Measurements from ENCODE around the gene HOXA6. TPM values are rescaled to one million over a fixed set of nuclear protein-coding genes. Genes with fewer than 3 reads are reported as not detected.
A peak's percentile ranks its signal among the peaks of the same experiment; 100 is the strongest.

Gene HOXA6
- total and polyA plus RNA-seq, 2 donors from 2014 or later, result 1.1 to 22.0 TPM

DNA sequence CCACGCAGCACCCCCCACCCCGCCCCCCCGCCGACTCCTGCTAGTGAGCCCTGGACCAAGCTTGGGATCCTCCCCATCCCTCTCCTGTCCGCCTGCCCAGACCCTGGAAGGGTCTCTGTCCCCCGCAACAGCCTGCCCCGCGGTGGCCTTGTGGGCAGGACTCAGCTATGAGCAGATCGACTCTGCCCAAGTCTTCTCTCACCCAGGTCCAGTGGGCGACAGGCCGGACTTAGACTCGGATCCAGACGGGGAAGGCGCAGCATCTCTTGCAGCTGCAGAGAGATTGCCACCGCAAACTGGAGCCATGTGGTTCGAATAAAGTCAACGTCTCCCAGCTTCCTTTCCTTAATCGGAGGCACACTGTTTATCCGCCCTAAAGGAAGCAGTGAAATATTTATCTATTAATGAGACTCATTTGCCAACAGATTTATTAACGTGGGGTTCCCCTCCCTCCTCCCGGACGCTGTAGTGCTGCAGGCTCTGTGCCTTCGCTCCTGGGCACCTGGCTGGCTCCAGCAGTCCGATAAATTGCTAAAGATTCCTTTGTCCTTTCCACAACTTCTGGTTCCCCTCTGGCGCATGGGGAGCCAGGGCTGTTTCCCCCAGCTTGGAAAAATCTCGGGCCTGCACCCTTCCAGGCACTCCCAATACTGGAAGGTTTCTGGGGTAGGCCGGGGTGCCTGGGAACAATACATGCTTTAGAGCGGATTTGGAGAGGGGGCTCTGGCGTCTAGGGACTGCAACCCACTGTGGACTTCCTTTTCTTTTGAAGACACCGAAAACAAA is 9.5 kb upstream of the HOXA6 start:
- Histone ChIP-seq H3K27me3 (ENCODE audit: control insufficient read depth, insufficient read depth, low read length) (no peaks in the 10 kb centered on the region), H3K4me3 (ENCODE audit: low read length in 3 of 3) (peak overlapping the region; percentile 47 to 83 (median 64)), H3K4me1 (ENCODE audit: control insufficient read depth in 2 of 3, insufficient read depth in 2 of 3, low read depth in 1 of 3, low read length in 3 of 3) (peaks cover 0 to 19% (median 9%) of the 10 kb centered on the region in 3 donors), H3K27ac (ENCODE audit: low read depth in 2 of 2, low read length in 2 of 2) (peak overlapping the region; percentile 96 to 98), H3K9ac (ENCODE audit: low read length in 3 of 3) (peak overlapping the region; percentile 39 to 77 (median 64)), H3K9me3 (ENCODE audit: control insufficient read depth in 2 of 3, insufficient read depth in 1 of 3, low read length in 3 of 3) (no peaks in the 10 kb centered on the region), H3K36me3 (ENCODE audit: control insufficient read depth in 2 of 3, insufficient read depth in 3 of 3, low read length in 3 of 3) (no peaks in the 10 kb centered on the region)
- FAIRE-seq (no peak), DNase-seq (peak in 2 of 5 donors; percentile 71 to 77)
- intact Hi-C loops (cut with DNase I), result loop anchor here (10.0 kb wide), 1 partner anchor 782 kb away; no protein-coding TSS in a partner anchor
- TF ChIP-seq, protein P1, sequence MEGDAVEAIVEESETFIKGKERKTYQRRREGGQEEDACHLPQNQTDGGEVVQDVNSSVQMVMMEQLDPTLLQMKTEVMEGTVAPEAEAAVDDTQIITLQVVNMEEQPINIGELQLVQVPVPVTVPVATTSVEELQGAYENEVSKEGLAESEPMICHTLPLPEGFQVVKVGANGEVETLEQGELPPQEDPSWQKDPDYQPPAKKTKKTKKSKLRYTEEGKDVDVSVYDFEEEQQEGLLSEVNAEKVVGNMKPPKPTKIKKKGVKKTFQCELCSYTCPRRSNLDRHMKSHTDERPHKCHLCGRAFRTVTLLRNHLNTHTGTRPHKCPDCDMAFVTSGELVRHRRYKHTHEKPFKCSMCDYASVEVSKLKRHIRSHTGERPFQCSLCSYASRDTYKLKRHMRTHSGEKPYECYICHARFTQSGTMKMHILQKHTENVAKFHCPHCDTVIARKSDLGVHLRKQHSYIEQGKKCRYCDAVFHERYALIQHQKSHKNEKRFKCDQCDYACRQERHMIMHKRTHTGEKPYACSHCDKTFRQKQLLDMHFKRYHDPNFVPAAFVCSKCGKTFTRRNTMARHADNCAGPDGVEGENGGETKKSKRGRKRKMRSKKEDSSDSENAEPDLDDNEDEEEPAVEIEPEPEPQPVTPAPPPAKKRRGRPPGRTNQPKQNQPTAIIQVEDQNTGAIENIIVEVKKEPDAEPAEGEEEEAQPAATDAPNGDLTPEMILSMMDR (IDR thresholded peaks at IDR 0.05; ENCODE audit: borderline replicate concordance, extremely low read depth, insufficient read depth), result no peak

DNA sequence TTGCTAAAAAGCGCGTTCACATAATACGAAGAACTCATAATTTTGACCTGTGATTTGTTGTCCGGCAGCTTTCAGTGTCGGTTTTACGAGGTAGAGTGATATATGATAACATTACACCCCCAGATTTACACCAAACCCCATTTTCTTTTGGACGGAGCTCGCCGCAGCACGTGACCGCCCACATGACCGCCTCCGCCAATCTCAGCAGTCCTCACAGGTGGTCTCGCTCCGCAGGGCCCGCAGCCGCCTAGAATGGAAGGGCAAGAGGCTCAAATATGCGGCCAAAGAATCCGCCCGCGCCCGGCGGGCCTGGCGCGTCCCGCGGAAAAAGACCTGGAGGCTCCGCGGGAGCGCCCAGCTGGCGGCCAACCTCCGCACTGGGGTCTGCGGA is 8.9 kb upstream of the HOXA6 start, which contains the start of gene HOXA7:
Gene HOXA7, minus strand, starts transcription at position 168 of the 391 bp plus-strand sequence. Its CDS starts 130 bp downstream, at position 38.
- no peaks in the 10 kb centered on the region for H3K27me3 ChIP-seq (ENCODE audit: control insufficient read depth, insufficient read depth, low read length)
- peaks cover 0 to 19% (median 9%) of the 10 kb centered on the region in 3 donors for H3K4me1 ChIP-seq (ENCODE audit: control insufficient read depth in 2 of 3, insufficient read depth in 2 of 3, low read depth in 1 of 3, low read length in 3 of 3)
- no peaks in the 10 kb centered on the region for H3K36me3 ChIP-seq (ENCODE audit: control insufficient read depth in 2 of 3, insufficient read depth in 3 of 3, low read length in 3 of 3)
- DNase-seq (peak; percentile 96 to 98 (median 96)), FAIRE-seq (no peak)
- H3K9me3 ChIP-seq (ENCODE audit: control insufficient read depth in 2 of 3, insufficient read depth in 1 of 3, low read length in 3 of 3), result no peaks in the 10 kb centered on the region
- intact Hi-C loops (cut with DNase I), result loop anchor here (10.0 kb wide), 1 partner anchor 782 kb away; no protein-coding TSS in a partner anchor
- H3K27ac ChIP-seq (ENCODE audit: low read depth in 2 of 2, low read length in 2 of 2), result peak within 1 kb of the TSS; percentile 96 to 98
- H3K9ac ChIP-seq (ENCODE audit: low read length in 3 of 3), result peak within 1 kb of the TSS; percentile 69 to 85 (median 75)
- TF ChIP-seq, protein P1 (IDR thresholded peaks at IDR 0.05; ENCODE audit: borderline replicate concordance, extremely low read depth, insufficient read depth), result no peak
- H3K4me3 ChIP-seq (ENCODE audit: low read length in 3 of 3), result peak within 1 kb of the TSS; percentile 78 to 83 (median 82)

DNA sequence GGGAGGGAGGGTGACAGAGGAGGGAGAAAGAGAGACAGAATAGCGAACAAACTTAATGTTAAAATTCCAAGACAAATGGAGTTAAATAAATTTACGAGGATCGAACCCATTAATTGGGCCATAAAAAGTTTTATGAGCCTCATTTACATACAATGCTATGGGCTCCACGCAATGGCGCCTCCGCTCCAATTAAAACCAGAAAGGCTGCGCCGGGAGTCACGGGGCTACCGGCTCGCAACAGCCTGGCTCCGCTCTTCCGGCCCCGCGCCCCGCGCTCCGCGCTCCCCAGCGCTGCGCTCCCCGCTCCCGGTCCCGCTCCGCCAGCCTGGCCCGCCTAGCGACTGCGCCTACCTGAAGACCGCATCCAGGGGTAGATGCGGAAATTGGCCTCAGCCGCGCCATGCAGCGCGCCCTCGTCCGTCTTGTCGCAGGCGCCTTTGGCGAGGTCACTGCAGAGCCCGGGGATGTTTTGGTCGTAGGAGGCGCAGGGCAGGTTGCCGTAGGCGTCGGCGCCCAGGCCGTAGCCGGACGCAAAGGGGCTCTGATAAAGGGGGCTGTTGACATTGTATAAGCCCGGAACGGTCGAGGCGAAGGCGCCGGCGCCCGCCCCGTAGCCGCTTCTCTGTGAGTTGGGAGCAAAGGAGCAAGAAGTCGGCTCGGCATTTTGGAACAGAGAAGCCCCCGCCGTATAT is 8.4 kb upstream of the HOXA6 start:
- H3K27me3 ChIP-seq (ENCODE audit: control insufficient read depth, insufficient read depth, low read length), result no peaks in the 10 kb centered on the region
- intact Hi-C loops (cut with DNase I), result loop anchor here (10.0 kb wide), 1 partner anchor 781 kb away; no protein-coding TSS in a partner anchor
- DNase-seq (peak in 2 of 5 donors; percentile 69 to 82), FAIRE-seq (no peak)
- peak overlapping the region; percentile 69 to 85 (median 75) for H3K9ac ChIP-seq (ENCODE audit: low read length in 3 of 3)
- peaks cover 0 to 19% (median 9%) of the 10 kb centered on the region in 3 donors for H3K4me1 ChIP-seq (ENCODE audit: control insufficient read depth in 2 of 3, insufficient read depth in 2 of 3, low read depth in 1 of 3, low read length in 3 of 3)
- peak overlapping the region; percentile 96 to 98 for H3K27ac ChIP-seq (ENCODE audit: low read depth in 2 of 2, low read length in 2 of 2)
- no peaks in the 10 kb centered on the region for H3K36me3 ChIP-seq (ENCODE audit: control insufficient read depth in 2 of 3, insufficient read depth in 3 of 3, low read length in 3 of 3)
- H3K9me3 ChIP-seq (ENCODE audit: control insufficient read depth in 2 of 3, insufficient read depth in 1 of 3, low read length in 3 of 3), result no peaks in the 10 kb centered on the region
- TF ChIP-seq, protein P1 (IDR thresholded peaks at IDR 0.05; ENCODE audit: borderline replicate concordance, extremely low read depth, insufficient read depth), result no peak
- H3K4me3 ChIP-seq (ENCODE audit: low read length in 3 of 3), result peak overlapping the region; percentile 78 to 83 (median 82)

All from kidney (tissue), 14 donors.